Smooth muscle cell (in vitro differentiated cells): Measurements from ENCODE around the gene TRIM63. TPM values are rescaled to one million over a fixed set of nuclear protein-coding genes. Genes with fewer than 3 reads are reported as not detected.

Experiments
- DNase-seq: peaks from one replicate; lab custom pipeline; 2025; ENCODE audit not compliant: unreplicated experiment; lab: John Stamatoyannopoulos, UW
- H2AFZ ChIP-seq: fragments of 200-600 bp; sonication (generic); 2 replicates; pipeline ENCODE4 v1.6.0; 2016; ENCODE audit warnings: antibody characterized with exemption, low read depth, mild to moderate bottlenecking
- H3F3A ChIP-seq: fragments of 200-600 bp; sonication (generic); 2 replicates; pipeline ENCODE4 v1.6.0; 2017; ENCODE audit warnings: antibody characterized with exemption, low read depth
- H3K27ac ChIP-seq: fragments of 200-600 bp; sonication (generic); 2 replicates; pipeline ENCODE4 v1.5.1; 2016; ENCODE audit warnings: low read depth, mild to moderate bottlenecking
- H3K27me3 ChIP-seq: fragments of 200-600 bp; sonication (generic); 2 replicates; pipeline ENCODE4 v1.6.1; 2016; ENCODE audit warnings: low read depth, mild to moderate bottlenecking
- H3K36me3 ChIP-seq: fragments of 200-600 bp; sonication (generic); 2 replicates; pipeline ENCODE4 v1.5.1; 2016; ENCODE audit warnings: low read depth
- H3K4me1 ChIP-seq: fragments of 200-600 bp; sonication (generic); 2 replicates; pipeline ENCODE4 v1.5.1; 2016; ENCODE audit warnings: low read depth
- H3K4me2 ChIP-seq: fragments of 200-600 bp; sonication (generic); 2 replicates; pipeline ENCODE4 v1.6.0; 2016; ENCODE audit warnings: mild to moderate bottlenecking
- H3K4me3 ChIP-seq: fragments of 200-600 bp; sonication (generic); 2 replicates; pipeline ENCODE4 v1.5.1; 2016; ENCODE audit warnings: mild to moderate bottlenecking
- H3K79me2 ChIP-seq: fragments of 200-600 bp; sonication (generic); 2 replicates; pipeline ENCODE4 v1.6.0; 2016; ENCODE audit warnings: low read depth, mild to moderate bottlenecking
- H3K9ac ChIP-seq: fragments of 200-600 bp; sonication (generic); 2 replicates; pipeline ENCODE4 v1.6.0; 2016; ENCODE audit warnings: low read depth
- H3K9me3 ChIP-seq: fragments of 200-600 bp; sonication (generic); replicated peaks from 2 replicates; pipeline ENCODE4 v1.5.1; 2016; ENCODE audit warnings: low read depth
- H4K20me1 ChIP-seq: fragments of 200-600 bp; sonication (generic); 2 replicates; pipeline ENCODE4 v1.6.0; 2016; ENCODE audit warnings: low read depth
- WGBS: methylation state at CpG from one replicate; pipeline ENCODE4 v1.1.7; 2016; ENCODE audit warnings: low lambda C conversion rate; 5-methylcytosine and 5-hydroxymethylcytosine counted together
- polyA plus RNA-seq: library from polyadenylated mRNA; unstranded; fragments of >200 nt; fragmentation: Nextera tagmentation; extraction: Ambion mirVana; gene quantifications from 2 replicates; pipeline ENCODE4 v1.2.1, GENCODE V29; 2016
- total RNA-seq: library from RNA; depleted of rRNA; stranded (reverse); fragments of >200 nt; gene quantifications from 2 replicates; pipeline ENCODE4 v1.2.3, GENCODE V29; 2014
- TF ChIP-seq, protein P1 (sequence below): fragments of 200-600 bp; sonication (generic); IDR thresholded peaks from 2 replicates; pipeline ENCODE4 v1.5.1; 2017; ENCODE audit warnings: borderline replicate concordance, mild to moderate bottlenecking, antibody characterized with exemption; ENCODE audit not compliant: insufficient read depth, poor library complexity, severe bottlenecking

The TRIM63 gene
- total and polyA plus RNA-seq, 2 experiments from 2014 or later, result 0.14 TPM; not detected in 1

DNA sequence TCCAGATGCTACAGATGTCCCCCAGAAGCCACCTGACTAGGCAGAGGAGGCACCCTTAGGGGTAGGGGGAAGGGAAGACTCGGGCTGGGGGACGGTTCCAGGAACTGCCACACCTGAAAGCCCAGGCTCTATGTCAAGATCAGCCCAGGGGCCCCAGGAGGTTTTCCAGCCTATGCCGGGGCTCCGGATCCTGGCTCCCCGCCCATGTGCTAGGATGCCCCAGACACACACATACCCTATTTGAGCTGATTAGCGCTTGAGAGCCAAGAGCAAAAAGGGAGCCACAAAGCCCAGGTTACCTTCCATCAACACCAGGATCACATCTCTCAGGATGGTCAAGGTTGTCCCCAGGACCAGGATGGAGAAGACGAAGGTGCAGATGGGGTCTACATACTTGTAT, 26.0 kb downstream of the TRIM63 start:
- H3F3A ChIP-seq, result no peaks in the 10 kb centered on the region
- TF ChIP-seq, protein P1, sequence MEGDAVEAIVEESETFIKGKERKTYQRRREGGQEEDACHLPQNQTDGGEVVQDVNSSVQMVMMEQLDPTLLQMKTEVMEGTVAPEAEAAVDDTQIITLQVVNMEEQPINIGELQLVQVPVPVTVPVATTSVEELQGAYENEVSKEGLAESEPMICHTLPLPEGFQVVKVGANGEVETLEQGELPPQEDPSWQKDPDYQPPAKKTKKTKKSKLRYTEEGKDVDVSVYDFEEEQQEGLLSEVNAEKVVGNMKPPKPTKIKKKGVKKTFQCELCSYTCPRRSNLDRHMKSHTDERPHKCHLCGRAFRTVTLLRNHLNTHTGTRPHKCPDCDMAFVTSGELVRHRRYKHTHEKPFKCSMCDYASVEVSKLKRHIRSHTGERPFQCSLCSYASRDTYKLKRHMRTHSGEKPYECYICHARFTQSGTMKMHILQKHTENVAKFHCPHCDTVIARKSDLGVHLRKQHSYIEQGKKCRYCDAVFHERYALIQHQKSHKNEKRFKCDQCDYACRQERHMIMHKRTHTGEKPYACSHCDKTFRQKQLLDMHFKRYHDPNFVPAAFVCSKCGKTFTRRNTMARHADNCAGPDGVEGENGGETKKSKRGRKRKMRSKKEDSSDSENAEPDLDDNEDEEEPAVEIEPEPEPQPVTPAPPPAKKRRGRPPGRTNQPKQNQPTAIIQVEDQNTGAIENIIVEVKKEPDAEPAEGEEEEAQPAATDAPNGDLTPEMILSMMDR, result no peak
- no peak overlapping the region for H3K4me2 ChIP-seq
- DNase-seq, result no peak
- no peak overlapping the region for H3K27ac ChIP-seq
- WGBS, result 94% methylated on average over 7 of the region's 7 CpGs
- no peaks in the 10 kb centered on the region for H3K36me3 ChIP-seq
- H3K9ac ChIP-seq, result no peak overlapping the region
- H3K9me3 ChIP-seq, result no peaks in the 10 kb centered on the region
- H3K4me1 ChIP-seq, result peaks cover 9% of the 10 kb centered on the region
- H3K79me2 ChIP-seq, result no peaks in the 10 kb centered on the region
- no peak overlapping the region for H2AFZ ChIP-seq
- no peak overlapping the region for H3K4me3 ChIP-seq
- H4K20me1 ChIP-seq, result no peaks in the 10 kb centered on the region
- peaks cover 39% of the 10 kb centered on the region for H3K27me3 ChIP-seq

- Histone ChIP-seq H2AFZ (no peak overlapping the region), H3K27ac (no peak overlapping the region), H3K4me3 (no peak overlapping the region), H3K79me2 (no peaks in the 10 kb centered on the region), H4K20me1 (no peaks in the 10 kb centered on the region), H3K9me3 (no peaks in the 10 kb centered on the region), H3K36me3 (no peaks in the 10 kb centered on the region), H3K9ac (no peak overlapping the region), H3K4me1 (peaks cover 3% of the 10 kb centered on the region), H3K27me3 (peaks cover 14% of the 10 kb centered on the region), H3F3A (no peaks in the 10 kb centered on the region), H3K4me2 (no peak overlapping the region)
- 96% methylated on average over 6 of the region's 6 CpGs for WGBS
- DNase-seq, result no peak
- TF ChIP-seq, protein P1, result no peak
These were observed 28.5 kb downstream of the TRIM63 start for GRCh38 chr1:26038904-26039303.

- WGBS, result 86% methylated on average over 6 of the region's 6 CpGs
- H3K4me1 ChIP-seq, result peaks cover 3% of the 10 kb centered on the region
- no peaks in the 10 kb centered on the region for H4K20me1 ChIP-seq
- H3K79me2 ChIP-seq, result no peaks in the 10 kb centered on the region
- no peaks in the 10 kb centered on the region for H3K36me3 ChIP-seq
- no peak overlapping the region for H3K27ac ChIP-seq
- no peak overlapping the region for H2AFZ ChIP-seq
- H3K4me3 ChIP-seq, result no peak overlapping the region
- no peak for DNase-seq
- no peak overlapping the region for H3K4me2 ChIP-seq
- H3K27me3 ChIP-seq, result peaks cover 9% of the 10 kb centered on the region
- H3K9ac ChIP-seq, result no peak overlapping the region
- TF ChIP-seq, protein P1, result no peak
- H3F3A ChIP-seq, result no peaks in the 10 kb centered on the region
- H3K9me3 ChIP-seq, result no peaks in the 10 kb centered on the region
These were observed 29.0 kb downstream of the TRIM63 start for GRCh38 chr1:26038477-26038876.

DNA sequence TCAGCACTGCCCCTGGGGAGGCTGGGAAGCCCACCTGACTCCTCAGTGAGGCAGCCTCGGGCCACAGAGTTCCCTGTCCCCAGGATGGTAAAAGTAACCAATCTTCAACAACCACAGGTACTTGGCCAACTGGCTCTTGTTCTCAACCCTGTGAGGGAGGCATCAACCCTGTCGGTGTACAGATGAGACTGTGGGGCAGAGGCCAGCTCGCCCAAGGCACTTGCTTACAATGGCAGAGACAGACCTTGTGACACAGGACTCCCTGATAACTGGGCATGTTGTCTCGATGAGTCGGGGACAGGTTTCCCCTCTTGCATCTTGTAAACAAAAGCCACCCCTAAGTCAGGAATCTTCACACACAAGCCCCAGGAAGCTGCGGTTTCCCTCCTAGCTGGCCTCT, 29.5 kb downstream of the TRIM63 start:
- H2AFZ ChIP-seq, result no peak overlapping the region
- no peaks in the 10 kb centered on the region for H3K36me3 ChIP-seq
- peaks cover 8% of the 10 kb centered on the region for H3K27me3 ChIP-seq
- H3K27ac ChIP-seq, result no peak overlapping the region
- H3K9me3 ChIP-seq, result no peaks in the 10 kb centered on the region
- WGBS, result 88% methylated on average over 6 of the region's 6 CpGs
- H3K4me2 ChIP-seq, result no peak overlapping the region
- no peaks in the 10 kb centered on the region for H4K20me1 ChIP-seq
- TF ChIP-seq, protein P1, result no peak
- DNase-seq, result no peak
- H3K4me3 ChIP-seq, result no peak overlapping the region
- H3K9ac ChIP-seq, result no peak overlapping the region
- H3F3A ChIP-seq, result peaks cover 4% of the 10 kb centered on the region
- H3K79me2 ChIP-seq, result no peaks in the 10 kb centered on the region
- peaks cover 3% of the 10 kb centered on the region for H3K4me1 ChIP-seq
